ENCODE measurements around the gene CCDC47.
"Not testable (repeated sequence)": the region's sequence is repeated elsewhere in the genome, so short reads cannot be mapped to it uniquely, and the experiment has no call there.

The CCDC47 gene

DNA sequence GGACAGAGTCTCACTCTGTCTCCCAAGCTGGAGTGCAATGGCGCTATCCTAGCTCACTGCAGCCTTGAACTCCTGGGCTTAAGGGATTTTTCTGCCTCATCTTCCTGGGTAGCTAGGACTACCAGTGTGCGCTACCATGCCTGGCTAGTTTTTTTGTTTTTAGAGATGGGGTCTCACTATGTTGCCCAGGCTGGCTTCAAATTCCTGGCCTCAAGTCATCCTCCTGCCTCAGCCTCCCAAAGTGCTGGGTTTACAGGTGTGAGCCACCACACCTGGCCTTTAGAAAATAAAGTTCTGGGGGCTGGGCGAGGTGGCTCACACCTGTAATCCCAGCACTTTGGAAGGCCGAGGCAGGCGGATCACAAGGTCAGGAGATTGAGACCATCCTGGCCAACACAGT lies 53.2 kb downstream of the CCDC47 start:
- DNase-seq, result not testable (repeated sequence)

DNA sequence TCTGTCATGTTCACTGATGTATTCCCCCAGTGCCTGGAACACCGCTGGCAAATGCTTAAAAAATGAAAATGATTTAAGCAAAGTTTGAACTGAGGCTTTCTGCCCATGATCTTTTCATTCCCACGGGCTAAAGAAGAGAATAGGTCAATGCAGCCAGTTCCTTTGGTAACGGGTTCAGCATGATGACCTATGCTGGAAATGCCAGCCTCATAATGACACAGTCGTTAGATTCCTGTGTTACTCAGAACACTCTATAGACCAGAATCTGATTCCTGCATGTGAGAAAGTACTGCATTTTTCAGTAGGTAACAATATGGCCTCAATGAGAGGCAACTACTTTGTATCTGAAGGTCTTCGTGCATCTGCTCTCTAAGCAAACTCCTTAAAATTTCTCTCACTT lies 54.4 kb downstream of the CCDC47 start:
- DNase-seq, result no peak

DNA sequence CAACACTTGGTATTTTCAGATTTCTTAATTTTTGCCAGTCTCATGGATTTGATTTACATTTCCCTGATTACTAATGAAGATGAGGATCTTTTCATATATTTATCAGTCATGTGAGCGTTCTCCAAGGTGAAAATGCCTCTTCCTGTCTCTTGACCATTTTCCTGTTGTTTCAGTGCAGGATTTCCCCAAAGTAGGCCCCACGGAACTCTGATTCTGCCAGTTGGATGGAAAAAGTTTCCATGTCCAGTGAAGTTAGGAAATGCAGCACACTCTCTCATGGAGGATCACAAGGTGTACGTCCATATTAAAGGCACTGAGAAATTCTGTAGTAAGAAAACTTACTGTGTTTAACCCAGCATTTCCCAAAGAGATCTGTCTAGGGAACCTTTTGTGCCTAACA lies 57.0 kb downstream of the CCDC47 start:
- DNase-seq, result no peak

DNA sequence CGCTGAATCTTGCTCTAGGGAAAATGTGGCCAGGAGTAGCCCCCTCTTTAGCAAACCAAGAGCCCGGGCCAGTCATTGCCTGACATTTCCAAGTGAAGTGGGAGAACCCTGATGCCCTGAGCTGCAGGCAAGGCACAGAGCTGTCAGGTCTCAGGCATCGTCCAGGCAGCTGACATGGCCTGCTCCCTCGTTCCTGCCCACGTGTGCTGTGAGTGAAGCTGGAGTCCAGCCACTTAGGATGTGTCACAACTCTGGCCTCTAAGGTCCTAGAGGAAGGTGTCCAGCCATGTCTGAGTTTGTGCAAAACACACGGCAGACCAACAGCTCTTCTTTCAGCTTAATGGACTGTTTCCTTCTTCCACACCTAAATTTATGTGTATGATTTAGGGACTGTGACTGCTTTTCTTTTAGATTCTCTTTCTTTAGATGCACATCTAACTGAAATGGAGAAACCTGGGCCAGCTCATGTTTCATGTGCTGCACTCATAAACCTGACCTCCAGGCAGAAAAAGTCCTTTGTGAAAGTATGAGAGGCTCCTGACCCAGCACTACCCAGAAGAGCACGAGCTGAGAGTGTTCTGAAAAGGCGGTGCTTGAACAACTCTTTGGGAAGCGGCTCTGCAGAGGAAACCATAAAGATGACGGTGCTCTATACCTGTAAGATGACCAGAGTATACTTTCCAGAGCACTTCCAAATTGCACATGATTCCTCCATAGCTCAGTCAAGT lies 58.7 kb downstream of the CCDC47 start:
- no peak for DNase-seq

DNA sequence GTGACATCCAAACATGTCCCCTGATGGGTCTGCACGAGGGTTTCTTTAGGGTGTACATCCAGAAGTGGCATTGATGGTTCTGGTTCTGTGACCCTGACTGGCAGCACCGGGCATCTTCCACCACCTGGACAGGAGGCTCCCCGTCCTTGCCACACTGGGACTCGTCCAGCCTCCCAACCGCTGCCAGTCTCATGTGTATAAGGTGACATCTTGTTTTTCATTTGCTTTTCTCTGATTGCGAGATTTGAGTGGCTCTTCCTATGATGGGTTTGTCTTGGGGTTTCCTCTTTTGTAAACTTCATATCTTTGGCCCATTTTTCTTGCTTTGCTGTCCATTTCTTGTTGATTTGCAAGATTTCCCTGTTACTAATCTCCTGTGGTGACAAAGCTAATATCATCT lies 64.3 kb downstream of the CCDC47 start:
- DNase-seq, result no peak

DNA sequence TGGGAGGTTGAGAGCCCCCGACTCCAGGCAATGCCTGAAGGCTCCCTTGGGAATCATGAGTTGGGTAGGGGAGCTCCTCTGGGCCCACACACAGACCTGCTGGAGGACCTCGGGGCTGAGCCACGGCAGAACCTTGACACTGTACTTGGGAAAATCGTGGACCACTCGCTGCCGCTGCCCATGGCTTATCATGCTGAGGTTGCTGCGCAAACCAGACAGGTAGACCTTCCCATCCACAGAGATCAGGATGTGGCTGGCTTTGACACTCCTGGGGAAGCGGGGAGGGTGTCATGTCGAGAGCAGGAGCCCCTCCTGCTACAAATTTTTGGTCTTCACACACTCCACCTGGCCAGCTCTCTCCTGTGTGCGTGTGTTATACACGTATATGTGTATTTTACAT lies 66.2 kb downstream of the CCDC47 start:
- no peak for DNase-seq

DNA sequence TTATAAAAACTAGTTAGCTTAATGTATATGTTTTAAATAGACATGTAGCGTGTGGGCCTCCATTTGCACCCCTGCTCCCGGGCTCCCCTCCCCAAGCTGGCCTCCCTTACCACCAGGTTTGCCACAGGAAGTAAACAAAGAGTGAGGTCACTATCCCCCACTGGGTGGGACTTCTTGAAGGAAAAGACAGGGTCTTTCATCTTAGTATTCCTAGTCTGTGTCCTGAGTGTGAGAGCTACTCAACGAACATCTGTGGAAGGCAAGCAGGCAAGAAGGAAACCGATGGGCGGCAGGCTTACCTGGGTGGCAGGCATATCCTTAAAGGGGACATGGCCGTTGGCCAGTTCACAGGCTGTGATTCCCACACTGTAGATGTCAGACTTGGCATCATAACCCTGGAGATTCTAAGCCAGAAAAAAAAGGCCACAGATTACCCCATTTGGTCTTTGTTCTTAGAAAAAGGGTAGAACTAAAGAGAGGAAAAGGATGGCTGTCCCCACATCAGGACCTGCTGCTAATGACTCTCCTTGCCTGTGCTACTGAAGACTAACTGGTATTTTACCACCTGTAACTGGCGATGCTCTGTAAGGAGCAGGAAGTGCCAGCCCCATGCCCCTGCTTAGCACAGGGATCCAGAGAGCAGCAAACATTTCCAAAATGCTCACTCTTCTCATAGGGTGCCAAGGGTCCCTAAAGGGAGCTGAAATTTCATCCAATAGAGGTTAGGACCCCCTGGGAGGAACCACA lies 66.9 kb downstream of the CCDC47 start:
- no peak for DNase-seq

DNA sequence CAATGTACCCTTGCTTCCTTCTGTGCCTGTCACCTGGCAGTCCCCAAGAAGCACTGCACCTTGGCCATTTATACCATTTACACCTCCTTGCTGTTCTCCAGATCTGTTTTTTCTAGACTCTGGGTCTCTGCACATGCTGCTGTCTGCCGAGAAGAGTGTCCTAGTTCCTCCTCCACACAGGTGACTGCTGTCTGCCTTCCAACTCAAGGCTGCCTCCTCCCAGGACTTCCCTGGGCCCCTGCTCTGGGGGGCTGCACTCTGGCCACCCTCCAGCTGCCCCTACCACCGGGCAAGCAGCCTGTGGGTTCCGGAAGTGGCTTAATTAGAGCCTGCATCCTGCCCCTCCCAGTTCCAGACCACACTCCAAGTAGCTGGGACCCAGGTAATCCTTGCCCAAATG lies 67.7 kb downstream of the CCDC47 start:
- no peak for DNase-seq

DNA sequence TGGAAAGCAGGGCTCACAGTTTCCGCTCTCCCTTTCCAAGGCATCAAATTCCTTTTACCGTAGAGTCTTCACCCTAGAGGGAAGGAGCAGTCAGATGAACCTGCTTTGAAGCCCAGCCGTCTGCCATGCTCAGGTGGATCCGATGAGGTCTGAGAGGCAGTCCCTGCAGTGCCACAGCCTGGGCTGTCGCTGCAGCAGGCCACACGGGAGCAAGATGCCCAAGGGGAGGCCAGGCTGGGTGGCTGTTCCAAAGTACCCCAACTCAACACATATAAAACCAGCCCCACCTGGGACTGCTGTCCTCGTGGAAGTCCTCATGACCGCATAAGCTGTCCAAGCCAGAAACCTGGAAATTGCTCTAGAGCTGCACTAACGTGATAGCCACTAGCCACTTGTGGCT lies 68.6 kb downstream of the CCDC47 start:
- no peak for DNase-seq

DNA sequence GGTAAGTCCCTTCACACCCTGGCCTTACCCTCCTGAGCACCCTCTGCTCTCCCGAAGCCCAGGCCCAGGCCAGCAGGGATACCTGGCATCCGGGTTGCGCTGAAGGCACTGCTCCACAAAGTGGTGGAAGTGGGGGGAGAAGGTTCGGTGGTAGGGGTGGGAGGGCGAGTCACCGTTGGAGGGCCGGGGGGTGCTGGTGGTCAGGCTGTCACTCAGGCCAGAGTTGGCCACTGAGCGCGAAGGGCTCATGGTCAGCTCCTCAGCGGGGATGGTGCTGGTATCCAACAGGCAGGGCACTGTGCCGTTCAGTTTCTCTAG lies 69.2 kb downstream of the CCDC47 start:
- DNase-seq, result no peak

DNA sequence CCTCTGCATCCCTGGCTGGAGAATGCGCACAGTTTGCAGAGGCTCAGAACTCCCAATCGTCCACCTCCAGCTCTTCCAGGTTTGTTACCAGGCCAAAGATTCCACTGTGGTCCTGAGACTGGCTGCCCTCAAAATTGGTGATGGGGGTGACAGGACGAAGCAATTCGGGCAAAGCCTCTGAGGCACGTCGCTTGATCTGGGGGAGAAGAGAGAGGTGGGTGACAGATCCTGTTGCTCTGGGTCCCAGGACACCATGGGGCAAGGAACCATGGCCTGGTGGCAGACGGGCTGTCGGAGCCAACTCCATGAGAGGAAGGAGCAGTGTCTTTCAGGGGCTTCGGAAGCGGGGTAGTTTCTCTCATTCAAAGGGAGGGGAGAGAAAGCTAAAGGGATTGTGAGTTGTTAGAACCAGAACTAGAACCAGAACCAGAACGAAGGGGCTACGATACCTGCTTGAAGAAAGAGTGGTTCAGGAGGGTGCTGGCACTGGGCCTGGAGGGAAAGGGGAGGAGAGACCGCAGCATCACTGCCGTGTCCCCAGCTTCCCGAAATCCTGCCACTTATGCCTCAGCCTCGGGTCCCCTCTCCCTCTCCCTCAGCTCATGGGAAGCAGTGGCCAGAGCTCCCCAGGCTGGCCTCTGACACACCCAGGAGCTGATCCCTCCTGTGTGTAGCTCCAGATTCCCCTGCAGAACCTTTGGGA lies 69.7 kb downstream of the CCDC47 start:
- DNase-seq, result no peak

DNA sequence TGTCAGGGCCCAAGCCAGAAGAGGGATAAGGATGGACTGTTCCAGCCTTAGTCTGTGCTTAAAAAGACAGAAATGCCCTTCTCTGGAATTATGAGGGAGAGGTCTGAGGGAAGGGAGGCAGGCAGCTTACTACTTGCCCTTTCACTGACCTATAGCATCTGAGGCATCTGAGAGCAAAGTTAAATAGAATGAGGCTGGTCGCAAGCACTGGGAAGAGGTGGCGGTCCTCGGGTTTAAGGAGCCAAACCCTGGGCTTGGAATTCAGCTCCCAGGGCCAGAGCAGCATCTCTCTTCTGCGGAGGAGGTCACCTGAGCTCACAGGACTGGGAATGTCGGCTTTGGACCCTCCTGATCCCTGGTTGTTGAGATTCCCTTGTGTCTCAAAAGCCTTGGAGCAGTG lies 70.4 kb downstream of the CCDC47 start:
- no peak for DNase-seq

DNA sequence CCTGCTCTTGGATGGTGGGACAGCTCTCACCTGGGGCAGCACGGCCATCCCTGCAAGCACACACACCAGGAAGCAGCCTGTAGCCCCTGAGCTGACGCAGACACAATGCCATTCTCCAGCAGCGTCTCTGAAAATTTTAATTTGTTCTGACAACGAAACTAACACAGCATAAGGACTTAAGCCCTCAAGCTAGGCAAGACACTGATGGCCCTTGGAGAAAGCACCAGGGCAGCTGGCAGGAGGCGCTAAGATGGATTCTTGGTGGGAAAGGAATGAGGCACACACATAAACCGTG lies 70.7 kb downstream of the CCDC47 start:
- DNase-seq, result no peak

DNA sequence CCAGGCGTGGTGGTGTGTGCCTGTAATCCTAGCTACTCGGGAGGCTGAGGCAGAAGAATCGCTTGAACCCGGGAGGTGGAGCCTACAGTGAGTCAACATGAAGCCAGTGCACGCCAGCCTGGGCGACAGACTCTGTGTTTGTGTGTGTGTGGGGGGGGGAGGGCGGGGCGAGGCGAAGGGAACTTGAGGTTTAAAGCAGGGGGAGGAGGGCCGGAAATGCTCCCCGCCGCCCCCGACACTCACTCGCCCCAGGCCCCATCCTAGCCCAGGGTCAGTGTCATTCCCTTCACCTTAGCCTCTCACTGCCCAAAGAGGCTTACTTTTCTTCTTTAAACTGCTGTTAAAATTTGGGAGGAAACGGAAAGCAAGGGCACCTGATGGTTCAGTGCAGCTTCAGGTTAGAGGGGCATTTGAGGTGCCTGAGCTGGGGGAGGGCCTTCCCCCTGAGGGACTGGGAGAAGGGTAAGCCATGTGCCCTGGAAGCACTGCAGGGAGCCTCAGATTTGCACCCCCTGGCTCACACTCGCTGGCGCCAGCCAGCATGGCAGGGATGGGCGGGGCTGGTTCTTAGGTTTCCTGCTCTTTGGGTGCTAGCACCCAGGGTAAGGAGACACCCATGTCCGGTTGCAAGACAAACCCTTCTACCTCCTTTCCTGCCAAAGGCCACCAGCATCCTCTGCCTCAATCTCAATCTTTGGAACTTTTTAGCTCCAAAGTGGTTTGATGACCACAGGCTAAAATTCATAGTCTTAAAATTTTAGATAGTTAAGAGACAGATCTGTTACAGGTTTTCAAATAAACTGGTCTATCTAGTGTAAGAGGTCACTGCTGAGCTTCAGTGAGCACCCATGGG lies 71.3 kb downstream of the CCDC47 start:
- DNase-seq, result peak; percentile 80

DNA sequence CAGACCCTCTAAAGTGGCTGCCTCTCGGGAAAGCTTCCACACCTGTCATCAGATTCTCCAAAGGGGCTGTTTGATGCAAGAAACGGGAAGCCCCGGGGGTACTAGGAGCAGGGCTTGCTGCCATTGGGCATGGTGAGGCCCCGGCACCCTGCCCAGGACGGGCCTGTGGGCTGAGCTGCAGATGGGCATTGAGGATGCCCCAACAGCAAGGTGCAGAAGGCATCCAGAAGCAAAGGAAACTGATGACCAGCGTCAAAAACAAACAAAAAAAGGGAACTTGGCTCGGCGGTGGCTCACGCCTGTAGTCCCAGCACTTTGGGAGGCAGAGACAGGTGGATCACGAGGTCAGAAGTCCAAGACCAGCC lies 72.0 kb downstream of the CCDC47 start:
- DNase-seq, result peak; percentile 48

DNA sequence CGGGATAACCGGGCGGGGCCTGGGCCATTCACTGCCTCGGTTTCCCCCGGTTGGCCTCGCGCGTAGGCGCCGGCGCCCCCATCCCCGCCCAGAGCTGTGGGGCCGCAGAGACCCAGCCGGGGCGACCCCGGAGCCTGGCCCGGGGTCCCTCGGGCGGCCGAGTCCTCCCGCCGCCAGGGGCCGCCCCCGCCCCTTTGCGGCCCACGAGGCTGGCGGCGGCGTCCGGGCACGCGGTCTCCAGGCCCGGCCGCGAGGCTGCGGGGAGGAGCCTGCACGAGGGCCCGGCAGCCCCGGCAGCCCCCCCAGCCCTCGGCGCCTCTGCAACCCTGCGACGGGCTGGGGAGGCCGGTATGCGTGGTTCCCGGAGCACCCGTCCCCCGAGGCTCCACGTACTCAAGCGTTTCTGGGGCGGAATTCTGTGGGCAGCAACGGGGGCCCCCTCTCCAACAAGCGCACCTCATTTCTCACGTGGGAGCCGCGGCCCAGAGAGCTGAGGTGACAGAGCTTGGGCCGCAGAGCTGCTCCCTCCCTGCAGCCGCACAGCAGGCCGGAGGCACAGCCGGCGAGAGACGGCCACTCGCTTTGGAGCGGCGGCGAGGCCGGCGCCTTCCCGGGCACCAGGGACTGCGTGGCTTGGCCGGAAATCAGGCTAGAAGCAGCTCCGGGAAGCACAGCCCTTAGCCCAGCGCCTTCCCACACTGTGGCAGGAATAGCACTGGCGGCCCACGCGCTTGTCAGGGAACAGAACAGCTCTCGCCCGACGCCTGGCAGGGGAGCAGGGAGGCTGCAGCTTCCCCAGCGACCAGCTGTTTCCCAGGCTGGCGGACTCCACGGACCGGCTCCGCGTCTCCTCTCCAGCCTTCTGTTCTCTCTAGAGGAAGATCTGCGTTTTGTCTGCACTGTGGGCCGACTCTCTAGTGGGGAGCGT lies 72.6 kb downstream of the CCDC47 start:
- DNase-seq, result peak; percentile 69

DNA sequence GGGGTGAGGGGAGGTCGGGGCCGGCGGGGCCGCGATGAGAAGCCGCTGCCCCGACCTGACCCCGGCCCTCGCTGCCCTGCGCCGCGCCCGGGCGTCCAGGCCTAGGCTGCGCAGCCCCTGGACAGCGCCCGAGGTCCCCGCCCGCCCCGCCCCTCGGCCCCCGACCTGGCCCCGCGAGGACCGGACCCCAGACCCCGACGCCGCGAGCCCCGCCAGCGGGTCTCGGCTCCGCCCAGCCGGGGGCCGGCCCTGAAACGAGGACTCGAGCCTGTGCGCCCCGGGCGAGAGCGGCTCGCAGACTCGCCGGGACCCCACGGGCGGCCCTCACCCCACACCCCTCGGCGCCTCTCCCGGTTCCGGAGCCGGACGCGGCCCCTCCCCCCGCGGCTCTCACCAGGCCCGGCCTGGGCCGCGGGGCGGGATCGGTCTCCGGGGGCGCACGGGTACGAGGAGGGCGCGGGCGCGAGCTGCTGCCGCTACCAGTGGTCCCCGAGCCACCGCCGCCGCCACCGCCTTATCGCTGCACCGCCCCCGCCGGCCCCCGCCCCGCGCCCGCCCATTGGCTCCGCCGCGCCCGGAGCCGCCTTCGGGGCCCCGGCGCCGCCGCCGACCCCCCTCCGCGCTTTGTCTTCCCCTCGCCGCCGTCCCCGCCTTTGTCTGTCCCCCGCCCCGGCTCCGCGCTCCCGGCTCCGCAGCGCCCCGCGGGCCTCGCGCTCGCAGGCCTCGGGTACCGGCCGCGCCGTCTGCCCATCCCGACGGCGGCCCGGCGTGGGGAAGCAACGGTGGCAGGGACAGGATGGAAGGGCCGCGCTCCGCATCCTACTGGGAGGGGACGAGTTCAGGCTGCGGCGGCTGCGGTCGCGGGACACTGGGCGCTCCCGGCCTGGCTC lies 73.5 kb downstream of the CCDC47 start, which contains the start of gene LIMD2:
LIMD2 (minus strand) TSS at position 488 of the 890 bp plus-strand sequence. CDS start 827 bp downstream, outside the sequence.
- peak; percentile 84 for DNase-seq

DNA sequence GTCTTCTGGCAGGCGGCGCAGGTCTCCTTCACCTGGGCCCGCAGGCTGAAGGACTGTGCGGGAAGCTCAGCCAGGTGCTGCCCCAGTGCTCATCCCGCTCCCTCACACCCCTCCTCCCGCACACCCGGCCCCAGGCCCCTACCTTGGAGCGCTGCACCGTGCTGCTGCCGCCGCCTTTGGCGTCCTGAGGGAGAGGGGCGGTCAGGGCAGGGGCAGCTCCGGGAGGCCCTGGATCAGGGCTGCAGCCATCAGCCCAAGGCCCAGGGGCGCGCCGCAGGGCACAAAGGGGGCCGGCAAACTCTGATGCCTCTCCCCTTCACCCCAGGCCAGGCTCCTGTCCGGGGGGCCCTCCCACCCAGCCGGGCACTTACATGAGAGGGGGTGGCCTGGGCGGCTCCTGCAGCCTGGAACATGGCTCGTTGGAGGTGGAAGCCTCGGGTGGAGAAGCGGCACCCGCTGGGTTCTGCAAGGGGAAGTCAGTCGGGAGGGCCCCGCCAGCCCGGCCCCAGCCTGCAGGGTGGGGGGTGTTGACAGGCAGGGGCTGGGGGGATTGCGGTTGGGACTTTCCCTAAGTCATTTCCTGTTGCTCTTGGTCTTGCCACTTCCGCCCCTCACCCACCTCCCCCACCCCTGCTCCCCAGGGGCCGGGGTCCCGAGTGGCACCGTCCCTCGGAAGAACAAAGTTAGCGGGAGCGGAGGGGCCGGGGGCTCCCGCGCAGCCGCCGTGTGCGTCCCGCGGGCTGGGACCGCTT lies 74.3 kb downstream of the CCDC47 start:
- peak; percentile 85 for DNase-seq

DNA sequence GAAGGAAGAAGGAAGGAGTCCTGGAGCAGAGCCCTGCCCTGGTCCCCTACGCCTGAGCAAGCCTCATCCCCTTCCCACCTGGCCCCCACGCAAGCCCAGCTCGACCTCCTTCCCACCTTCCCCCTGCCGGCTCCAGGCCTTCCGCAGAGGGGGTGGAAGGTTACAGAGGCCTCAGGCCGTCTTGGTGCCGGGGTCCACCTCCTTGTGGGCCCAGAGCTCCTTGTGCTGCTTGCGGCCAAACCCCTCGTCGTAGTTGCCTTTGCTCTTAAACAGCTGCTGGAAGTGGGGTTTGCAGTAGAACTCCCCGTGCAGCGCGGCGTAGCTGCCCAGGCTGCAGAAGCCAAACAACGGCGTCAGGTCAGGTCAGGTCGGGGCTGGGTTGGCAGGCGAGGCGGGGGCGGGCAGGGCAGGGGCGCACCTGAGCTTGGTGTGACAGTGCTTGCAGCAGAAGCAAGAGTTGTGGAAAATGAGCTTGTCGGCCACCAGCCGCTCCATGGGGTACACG lies 75.0 kb downstream of the CCDC47 start:
- DNase-seq, result peak; percentile 59

All from stimulated activated CD8-positive, alpha-beta memory T cell treated with anti-CD3 and anti-CD28 coated beads, Interleukin-4, amount 100 ng/mL, for 48 hours (primary cell).